ENCODE results near the gene OR11G2. TPM values are rescaled to one million over a fixed set of nuclear protein-coding genes. Genes with fewer than 3 reads are reported as not detected.
"Not testable (repeated sequence)": the region's sequence is repeated elsewhere in the genome, so short reads cannot be mapped to it uniquely, and the experiment has no call there.

Gene OR11G2
- not detected for total RNA-seq

DNA sequence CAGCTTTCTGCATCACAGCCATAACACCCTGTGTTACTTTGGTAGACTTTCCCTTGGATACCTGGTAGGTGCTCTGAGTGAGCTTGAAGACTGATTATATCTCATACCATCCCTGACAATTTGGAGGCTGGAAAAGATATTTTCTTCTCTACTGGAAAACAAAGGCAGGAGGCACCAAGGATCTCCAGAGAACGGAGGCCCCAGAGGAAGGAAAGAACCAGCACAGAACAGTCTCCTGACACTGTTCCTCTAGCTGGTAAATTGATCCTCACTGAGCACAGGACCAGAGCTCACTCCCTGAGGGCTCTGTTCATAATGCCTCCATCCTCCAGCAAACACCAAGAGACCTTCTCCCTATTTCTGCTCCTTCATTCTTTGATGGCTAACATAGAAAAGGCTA, at the start of gene OR11G2:
Gene OR11G2, plus strand, starts transcription at position 301 of the 400 bp plus-strand sequence. CDS start 6,542 bp downstream, outside the sequence.
- no peak for DNase-seq (ENCODE audit: low spot score)
- no peak within 1 kb of the TSS for H3K4me3 ChIP-seq
- ATAC-seq (ENCODE audit: insufficient number of reproducible peaks, low FRiP score, low read depth) = no peak

DNA sequence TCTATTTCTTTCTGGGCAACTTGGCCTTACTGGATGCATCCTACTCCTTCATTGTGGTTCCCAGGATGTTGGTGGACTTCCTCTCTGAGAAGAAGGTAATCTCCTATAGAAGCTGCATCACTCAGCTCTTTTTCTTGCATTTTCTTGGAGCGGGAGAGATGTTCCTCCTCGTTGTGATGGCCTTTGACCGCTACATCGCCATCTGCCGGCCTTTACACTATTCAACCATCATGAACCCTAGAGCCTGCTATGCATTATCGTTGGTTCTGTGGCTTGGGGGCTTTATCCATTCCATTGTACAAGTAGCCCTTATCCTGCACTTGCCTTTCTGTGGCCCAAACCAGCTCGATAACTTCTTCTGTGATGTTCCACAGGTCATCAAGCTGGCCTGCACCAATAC, 46.8 kb upstream of the OR11G2 start:
- no peak for DNase-seq (ENCODE audit: low spot score)
- H3K9me3 ChIP-seq = no peaks in the 10 kb centered on the region
- TF ChIP-seq, protein P1, sequence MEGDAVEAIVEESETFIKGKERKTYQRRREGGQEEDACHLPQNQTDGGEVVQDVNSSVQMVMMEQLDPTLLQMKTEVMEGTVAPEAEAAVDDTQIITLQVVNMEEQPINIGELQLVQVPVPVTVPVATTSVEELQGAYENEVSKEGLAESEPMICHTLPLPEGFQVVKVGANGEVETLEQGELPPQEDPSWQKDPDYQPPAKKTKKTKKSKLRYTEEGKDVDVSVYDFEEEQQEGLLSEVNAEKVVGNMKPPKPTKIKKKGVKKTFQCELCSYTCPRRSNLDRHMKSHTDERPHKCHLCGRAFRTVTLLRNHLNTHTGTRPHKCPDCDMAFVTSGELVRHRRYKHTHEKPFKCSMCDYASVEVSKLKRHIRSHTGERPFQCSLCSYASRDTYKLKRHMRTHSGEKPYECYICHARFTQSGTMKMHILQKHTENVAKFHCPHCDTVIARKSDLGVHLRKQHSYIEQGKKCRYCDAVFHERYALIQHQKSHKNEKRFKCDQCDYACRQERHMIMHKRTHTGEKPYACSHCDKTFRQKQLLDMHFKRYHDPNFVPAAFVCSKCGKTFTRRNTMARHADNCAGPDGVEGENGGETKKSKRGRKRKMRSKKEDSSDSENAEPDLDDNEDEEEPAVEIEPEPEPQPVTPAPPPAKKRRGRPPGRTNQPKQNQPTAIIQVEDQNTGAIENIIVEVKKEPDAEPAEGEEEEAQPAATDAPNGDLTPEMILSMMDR (IDR thresholded peaks at IDR 0.05) = no peak
- no peak for ATAC-seq (ENCODE audit: insufficient number of reproducible peaks, low FRiP score, low read depth)
- H3K27me3 ChIP-seq (replicated peaks; ENCODE audit: insufficient read depth) = no peaks in the 10 kb centered on the region
- H3K4me3 ChIP-seq = no peak overlapping the region
- H3K36me3 ChIP-seq = no peaks in the 10 kb centered on the region
- no peaks in the 10 kb centered on the region for H3K4me1 ChIP-seq (ENCODE audit: control insufficient read depth in 1 of 2, low read depth in 2 of 2)
- no peak overlapping the region for H3K27ac ChIP-seq

More for the DNA sequence above, at the start of gene OR11G2:
- Histone ChIP-seq H3K36me3 (no peaks in the 10 kb centered on the region), H3K9me3 (no peaks in the 10 kb centered on the region), H3K27ac (no peak within 1 kb of the TSS), H3K4me1 (ENCODE audit: control insufficient read depth in 1 of 2, low read depth in 2 of 2) (no peaks in the 10 kb centered on the region), H3K27me3 (replicated peaks; ENCODE audit: insufficient read depth) (no peaks in the 10 kb centered on the region)
- TF ChIP-seq, protein P1 (IDR thresholded peaks at IDR 0.05) = no peak

DNA sequence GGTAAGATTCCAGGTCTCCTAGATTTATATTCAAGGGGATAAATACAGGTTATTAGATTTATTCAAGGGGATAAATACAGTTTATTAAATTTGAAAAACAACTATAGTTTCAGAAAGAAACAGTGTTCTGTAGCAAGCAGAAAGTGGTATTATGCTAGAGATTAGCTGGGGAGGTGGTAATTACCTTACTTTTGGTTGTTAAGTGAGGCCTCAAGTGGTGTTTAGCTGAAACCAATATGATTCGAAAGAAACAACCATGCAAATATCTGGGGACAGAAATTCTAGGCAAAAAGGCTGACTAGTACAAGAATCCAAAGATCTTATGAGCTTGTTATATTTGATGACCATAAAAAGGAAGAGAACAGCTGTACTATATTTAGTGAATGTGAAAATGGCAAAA, 45.9 kb upstream of the OR11G2 start:
- Histone ChIP-seq H3K4me3 (no peak overlapping the region), H3K36me3 (no peaks in the 10 kb centered on the region), H3K4me1 (ENCODE audit: control insufficient read depth in 1 of 2, low read depth in 2 of 2) (no peaks in the 10 kb centered on the region), H3K9me3 (no peaks in the 10 kb centered on the region), H3K27ac (no peak overlapping the region), H3K27me3 (replicated peaks; ENCODE audit: insufficient read depth) (no peaks in the 10 kb centered on the region)
- ATAC-seq (ENCODE audit: insufficient number of reproducible peaks, low FRiP score, low read depth) (no peak), DNase-seq (ENCODE audit: low spot score) (no peak)
- TF ChIP-seq, protein P1 (IDR thresholded peaks at IDR 0.05) = no peak

DNA sequence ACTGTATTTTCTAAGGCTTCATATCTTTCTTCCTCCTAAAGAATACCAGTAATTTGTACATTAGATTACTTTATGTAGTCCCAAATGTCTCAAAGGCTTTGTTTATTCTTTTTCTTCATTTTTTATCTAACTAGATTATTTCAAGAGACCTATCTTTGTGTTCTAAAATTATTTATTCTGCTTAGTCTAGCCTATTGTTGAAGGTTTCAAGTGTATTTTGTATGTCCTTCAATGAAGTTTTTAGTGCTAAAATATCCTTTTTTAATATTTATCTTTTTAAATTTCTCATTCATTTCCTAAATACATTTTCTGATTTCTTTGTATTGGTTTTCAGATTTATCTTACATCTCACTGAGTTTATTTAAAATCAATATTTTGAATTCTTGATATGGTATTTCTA, 26.2 kb upstream of the OR11G2 start:
- Histone ChIP-seq H3K4me1 (ENCODE audit: control insufficient read depth in 1 of 2, low read depth in 2 of 2) (no peaks in the 10 kb centered on the region), H3K27ac (no peak overlapping the region), H3K36me3 (no peaks in the 10 kb centered on the region), H3K4me3 (no peak overlapping the region), H3K27me3 (replicated peaks; ENCODE audit: insufficient read depth) (no peaks in the 10 kb centered on the region), H3K9me3 (peaks cover 5% of the 10 kb centered on the region)
- TF ChIP-seq, protein P1 (IDR thresholded peaks at IDR 0.05) = no peak
- ATAC-seq (ENCODE audit: insufficient number of reproducible peaks, low FRiP score, low read depth) = no peak
- no peak for DNase-seq (ENCODE audit: low spot score)

GRCh38 chr14:20167091-20167490, 23.6 kb upstream of the OR11G2 start:
- Histone ChIP-seq H3K9me3 (peaks cover 5% of the 10 kb centered on the region), H3K36me3 (no peaks in the 10 kb centered on the region), H3K27me3 (replicated peaks; ENCODE audit: insufficient read depth) (no peaks in the 10 kb centered on the region), H3K4me3 (no peak overlapping the region), H3K4me1 (ENCODE audit: control insufficient read depth in 1 of 2, low read depth in 2 of 2) (no peaks in the 10 kb centered on the region), H3K27ac (no peak overlapping the region)
- TF ChIP-seq, protein P1 (IDR thresholded peaks at IDR 0.05) = no peak
- DNase-seq (ENCODE audit: low spot score) (no peak), ATAC-seq (ENCODE audit: insufficient number of reproducible peaks, low FRiP score, low read depth) (no peak)

DNA sequence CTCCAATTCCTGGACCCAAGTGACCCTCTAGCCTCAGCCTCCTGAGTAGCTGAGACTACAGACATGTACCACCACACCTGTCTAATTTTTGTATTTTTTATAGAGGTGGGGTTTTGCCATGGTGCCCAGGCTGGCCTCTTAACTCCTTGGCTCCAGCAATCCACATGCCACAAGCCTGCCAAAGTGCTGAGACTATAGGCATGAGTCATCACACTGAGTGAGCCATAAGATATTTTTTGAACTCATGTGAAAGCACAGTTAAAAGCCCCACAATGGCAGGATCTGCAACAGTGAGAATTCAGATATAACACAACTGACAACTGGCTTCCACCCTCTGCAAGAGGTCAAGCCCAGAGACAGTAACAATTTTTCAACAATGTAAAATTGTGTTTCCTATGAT, 20.8 kb upstream of the OR11G2 start:
- not testable (repeated sequence) for H3K9me3 ChIP-seq; DNase-seq (ENCODE audit: low spot score); H3K4me3 ChIP-seq; ATAC-seq (ENCODE audit: insufficient number of reproducible peaks, low FRiP score, low read depth); H3K36me3 ChIP-seq; H3K27me3 ChIP-seq (replicated peaks; ENCODE audit: insufficient read depth); H3K4me1 ChIP-seq (ENCODE audit: control insufficient read depth in 1 of 2, low read depth in 2 of 2); H3K27ac ChIP-seq

GRCh38 chr14:20174205-20174604, 16.5 kb upstream of the OR11G2 start:
- not testable (repeated sequence) for H3K9me3 ChIP-seq; DNase-seq (ENCODE audit: low spot score); ATAC-seq (ENCODE audit: insufficient number of reproducible peaks, low FRiP score, low read depth); H3K4me1 ChIP-seq (ENCODE audit: control insufficient read depth in 1 of 2, low read depth in 2 of 2); H3K27ac ChIP-seq; H3K4me3 ChIP-seq; H3K36me3 ChIP-seq; H3K27me3 ChIP-seq (replicated peaks; ENCODE audit: insufficient read depth)

Measured in thoracic aorta (tissue), 2 donors.